Prostate gland (tissue), 2 donors: ENCODE measurements around the gene MTRF1L. TPM values are rescaled to one million over a fixed set of nuclear protein-coding genes. Genes with fewer than 3 reads are reported as not detected.

Experiments
- DNase-seq: peaks from one replicate; pipeline ENCODE4 v3.0.0-alpha.2; 2019; ENCODE audit warnings: low spot score
- H3K27ac ChIP-seq, 2 donors: fragments of 200-600 bp; sonication (generic); 2 replicates each; pipeline ENCODE4 v1.5.1; 2017 to 2019
- H3K27me3 ChIP-seq: fragments of 200-600 bp; sonication (generic); replicated peaks from 2 replicates; pipeline ENCODE4 v1.5.1; 2019; ENCODE audit not compliant: insufficient read depth
- H3K36me3 ChIP-seq, 2 donors: fragments of 200-600 bp; sonication (generic); 1 replicate in 1 of 2; 2 replicates in 1 of 2; pipeline versions ENCODE4 v1.5.1 to v1.8.1; 2017 to 2019
- H3K4me1 ChIP-seq: fragments of 200-600 bp; sonication (generic); replicated peaks from 2 replicates; pipeline ENCODE4 v1.5.1; 2019
- H3K4me3 ChIP-seq, 2 donors: fragments of 200-600 bp; sonication (generic); 2 replicates each; pipeline ENCODE4 v1.5.1; 2017 to 2019
- H3K9me3 ChIP-seq: fragments of 200-600 bp; sonication (generic); 2 replicates; pipeline ENCODE4 v1.5.1; 2017
- POLR2A ChIP-seq: fragments of 450-650 bp; IDR thresholded peaks from one replicate; pipeline ENCODE4 v1.6.1; 2016; ENCODE audit warnings: antibody characterized with exemption, mild to moderate bottlenecking
- POLR2AphosphoS5 ChIP-seq: sonication (generic); formaldehyde crosslinking; IDR thresholded peaks from one replicate; pipeline ENCODE4 v1.6.1; 2017; ENCODE audit warnings: antibody characterized with exemption
- WGBS: methylation state at CpG from one replicate; pipeline ENCODE4 v1.1.5; 2018; 5-methylcytosine and 5-hydroxymethylcytosine counted together
- intact Hi-C: fragments of 100-400 bp; cut with DNase I; formaldehyde crosslinking; loops from one replicate; pipeline ENCODE4 v1.14.2; 2022
- total RNA-seq, 2 donors: library from RNA; depleted of rRNA; stranded (reverse); fragments of >200 nt; gene quantifications; one replicate each; pipeline ENCODE4 v1.1.0, GENCODE V29; 2016
- TF ChIP-seq, protein P1 (sequence below), 4 experiments: fragments of 200-600 bp in 2 of 4; fragments of 450-650 bp in 2 of 4; sonication (generic) in 2 of 4; IDR thresholded peaks; 1 replicate in 3 of 4; 2 replicates in 1 of 4; pipeline ENCODE4 v1.5.1; 2016 to 2019; ENCODE audit warnings: antibody characterized with exemption in 4 of 4, mild to moderate bottlenecking in 2 of 4, moderate library complexity in 2 of 4

The MTRF1L gene
- total RNA-seq, 2 donors from 2014 or later = 10.8 to 14.3 TPM

DNA sequence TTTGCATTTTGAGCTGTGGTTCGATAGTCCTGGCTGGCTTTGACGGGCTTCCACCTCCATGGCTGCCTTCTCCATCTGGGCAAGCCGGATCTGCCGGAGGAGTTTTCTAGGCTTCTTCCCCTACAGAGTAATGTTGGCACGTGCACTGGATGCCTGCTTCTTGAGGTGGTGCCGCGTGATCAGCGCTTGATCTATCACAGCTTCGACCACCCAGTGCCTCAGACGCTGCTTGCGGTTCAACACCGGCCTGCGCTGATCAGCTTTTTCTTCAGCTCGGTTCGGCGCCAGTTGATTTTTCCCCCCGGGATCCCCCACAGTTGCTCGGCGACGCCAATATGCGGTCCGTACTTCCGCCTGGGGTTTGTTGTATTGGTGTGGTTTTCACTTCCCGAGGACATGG lies 43.2 kb downstream of the MTRF1L start:
- no peak for DNase-seq
- no peaks in the 10 kb centered on the region for H3K9me3 ChIP-seq
- 91% methylated on average over 24 of the region's 24 CpGs for WGBS
- no peaks in the 10 kb centered on the region for H3K4me1 ChIP-seq
- H3K27ac ChIP-seq = no peak overlapping the region
- no peaks in the 10 kb centered on the region for H3K27me3 ChIP-seq
- TF ChIP-seq POLR2A = no peak
- TF ChIP-seq POLR2AphosphoS5 = no peak
- TF ChIP-seq, protein P1, sequence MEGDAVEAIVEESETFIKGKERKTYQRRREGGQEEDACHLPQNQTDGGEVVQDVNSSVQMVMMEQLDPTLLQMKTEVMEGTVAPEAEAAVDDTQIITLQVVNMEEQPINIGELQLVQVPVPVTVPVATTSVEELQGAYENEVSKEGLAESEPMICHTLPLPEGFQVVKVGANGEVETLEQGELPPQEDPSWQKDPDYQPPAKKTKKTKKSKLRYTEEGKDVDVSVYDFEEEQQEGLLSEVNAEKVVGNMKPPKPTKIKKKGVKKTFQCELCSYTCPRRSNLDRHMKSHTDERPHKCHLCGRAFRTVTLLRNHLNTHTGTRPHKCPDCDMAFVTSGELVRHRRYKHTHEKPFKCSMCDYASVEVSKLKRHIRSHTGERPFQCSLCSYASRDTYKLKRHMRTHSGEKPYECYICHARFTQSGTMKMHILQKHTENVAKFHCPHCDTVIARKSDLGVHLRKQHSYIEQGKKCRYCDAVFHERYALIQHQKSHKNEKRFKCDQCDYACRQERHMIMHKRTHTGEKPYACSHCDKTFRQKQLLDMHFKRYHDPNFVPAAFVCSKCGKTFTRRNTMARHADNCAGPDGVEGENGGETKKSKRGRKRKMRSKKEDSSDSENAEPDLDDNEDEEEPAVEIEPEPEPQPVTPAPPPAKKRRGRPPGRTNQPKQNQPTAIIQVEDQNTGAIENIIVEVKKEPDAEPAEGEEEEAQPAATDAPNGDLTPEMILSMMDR (IDR thresholded peaks at IDR 0.05) = no peak
- H3K36me3 ChIP-seq = no peaks in the 10 kb centered on the region
- intact Hi-C loops = no loop called here
- no peak overlapping the region for H3K4me3 ChIP-seq

DNA sequence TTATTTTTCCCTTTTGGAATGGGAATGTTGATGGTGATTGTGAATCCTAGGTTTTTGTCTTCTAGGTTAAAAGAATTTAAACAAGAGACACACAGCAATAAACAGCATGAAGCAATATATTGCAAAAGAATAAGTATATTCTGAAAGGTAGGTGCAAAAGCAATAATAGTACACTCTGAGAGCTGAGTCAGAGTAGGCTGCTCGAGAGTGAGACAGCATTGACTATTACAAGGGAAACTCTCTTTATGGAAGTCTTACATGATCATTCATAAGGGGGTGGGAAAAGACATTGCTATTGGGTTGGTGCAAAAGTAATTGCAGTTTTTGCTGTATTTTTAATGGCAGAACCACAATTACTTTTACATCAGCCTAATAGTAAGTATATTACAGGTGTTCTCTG lies 44.7 kb downstream of the MTRF1L start:
- TF ChIP-seq, protein P1 (IDR thresholded peaks at IDR 0.05) = no peak
- TF ChIP-seq POLR2A (no peak), POLR2AphosphoS5 (no peak)
- H3K36me3 ChIP-seq = no peaks in the 10 kb centered on the region
- no peak overlapping the region for H3K27ac ChIP-seq
- H3K27me3 ChIP-seq = no peaks in the 10 kb centered on the region
- no peaks in the 10 kb centered on the region for H3K4me1 ChIP-seq
- no peak for DNase-seq
- H3K9me3 ChIP-seq = no peaks in the 10 kb centered on the region
- H3K4me3 ChIP-seq = no peak overlapping the region
- intact Hi-C loops = no loop called here
- WGBS = 71% methylated on average over 1 of the region's 1 CpG

DNA sequence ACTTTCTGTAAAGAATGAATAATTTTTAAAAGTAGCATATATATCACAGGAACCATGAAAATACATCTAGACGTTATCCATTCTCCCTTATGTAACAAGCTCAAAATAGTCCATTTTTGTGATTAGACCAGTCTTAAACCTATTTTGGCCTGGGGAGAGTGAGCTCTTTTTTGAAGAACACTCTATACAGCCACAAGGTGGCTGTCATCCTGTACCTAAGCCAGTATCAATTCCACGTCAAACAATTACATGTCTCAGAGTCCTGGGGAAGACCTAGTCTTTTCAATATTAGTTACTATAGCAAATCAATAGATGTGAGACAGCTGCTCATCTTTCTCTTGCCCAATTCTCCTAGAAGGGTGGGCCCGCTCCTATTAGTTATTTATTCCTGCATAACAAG lies 48.1 kb downstream of the MTRF1L start:
- WGBS = 70% methylated on average over 3 of the region's 3 CpGs
- H3K36me3 ChIP-seq = no peaks in the 10 kb centered on the region
- TF ChIP-seq POLR2AphosphoS5 (no peak), POLR2A (no peak)
- TF ChIP-seq, protein P1 (IDR thresholded peaks at IDR 0.05) = no peak
- no peak for DNase-seq
- H3K27me3 ChIP-seq = no peaks in the 10 kb centered on the region
- H3K4me3 ChIP-seq = no peak overlapping the region
- intact Hi-C loops = no loop called here
- H3K9me3 ChIP-seq = no peaks in the 10 kb centered on the region
- H3K27ac ChIP-seq = no peak overlapping the region
- no peaks in the 10 kb centered on the region for H3K4me1 ChIP-seq

DNA sequence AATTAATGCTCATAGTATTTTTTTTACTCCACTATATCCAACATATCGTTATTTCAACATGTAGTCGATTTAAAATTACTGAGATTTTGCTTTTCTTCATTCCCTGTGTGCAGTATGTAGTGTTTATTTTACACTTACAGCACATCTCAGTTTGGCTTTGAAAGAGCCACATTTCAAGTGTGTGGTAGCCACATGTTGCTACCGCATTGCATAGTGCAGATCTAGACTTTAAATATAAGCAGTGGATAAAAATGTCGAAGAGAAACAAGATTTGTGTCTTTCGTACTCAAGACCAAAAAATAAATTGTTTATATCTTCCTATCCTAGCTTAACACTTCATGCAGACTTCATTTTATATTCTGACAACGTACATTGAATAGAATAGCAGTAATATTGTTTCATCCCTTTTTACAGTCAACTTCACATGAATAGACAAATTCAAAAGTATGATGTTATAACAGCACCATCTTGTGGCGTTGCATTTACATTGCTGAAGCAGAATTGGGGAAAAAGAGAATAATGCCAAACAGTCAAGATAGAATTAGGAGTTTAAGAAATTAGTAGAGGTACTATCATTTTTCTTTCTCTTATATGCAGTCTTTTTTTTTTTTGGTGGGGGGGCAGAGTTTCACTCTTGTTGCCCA lies 49.5 kb downstream of the MTRF1L start:
- Histone ChIP-seq H3K9me3 (no peaks in the 10 kb centered on the region), H3K27ac (no peak overlapping the region), H3K27me3 (no peaks in the 10 kb centered on the region), H3K4me3 (no peak overlapping the region), H3K36me3 (no peaks in the 10 kb centered on the region), H3K4me1 (no peaks in the 10 kb centered on the region)
- TF ChIP-seq, protein P1 (IDR thresholded peaks at IDR 0.05) = peak in 2 of 4 experiments; percentile 26 to 31
- no peak for TF ChIP-seq POLR2AphosphoS5
- TF ChIP-seq POLR2A = no peak
- 74% methylated on average over 7 of the region's 7 CpGs for WGBS
- no peak for DNase-seq
- intact Hi-C loops = no loop called here

DNA sequence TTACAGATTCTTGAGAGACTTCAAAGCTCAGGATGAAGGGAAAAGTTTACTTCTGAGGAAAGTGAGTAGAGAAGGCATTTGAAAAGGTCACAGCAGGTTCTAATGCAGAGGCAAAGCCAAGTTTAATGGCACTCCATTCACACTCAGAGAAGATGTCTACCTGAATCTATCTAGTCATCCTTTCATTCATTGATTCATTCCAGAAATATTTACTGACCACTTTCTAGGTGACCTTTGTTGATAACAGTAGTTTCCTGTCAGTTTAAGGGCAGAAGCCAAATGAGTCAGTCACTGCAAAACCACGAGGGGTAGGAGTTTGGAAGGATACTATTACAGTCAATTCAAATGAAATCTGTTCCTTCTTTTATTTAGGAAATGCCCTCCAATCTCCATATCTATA lies 50.5 kb downstream of the MTRF1L start:
- 0% methylated on average over 1 of the region's 1 CpG for WGBS
- Histone ChIP-seq H3K27ac (no peak overlapping the region), H3K36me3 (no peaks in the 10 kb centered on the region), H3K4me1 (no peaks in the 10 kb centered on the region), H3K27me3 (no peaks in the 10 kb centered on the region), H3K9me3 (no peaks in the 10 kb centered on the region), H3K4me3 (no peak overlapping the region)
- TF ChIP-seq, protein P1 (IDR thresholded peaks at IDR 0.05) = no peak
- TF ChIP-seq POLR2A (no peak), POLR2AphosphoS5 (no peak)
- DNase-seq = no peak
- intact Hi-C loops = no loop called here
